Renal cortex interstitium (tissue), 15 donors: ENCODE results near the gene PYURF. TPM values are rescaled to one million over a fixed set of nuclear protein-coding genes. Genes with fewer than 3 reads are reported as not detected.

Experiments used
- DNase-seq, 11 donors: peaks; one replicate each; pipeline ENCODE4 v3.0.0-alpha.2; 2013; ENCODE audit warnings: low read depth in 9 of 11, low spot score in 4 of 11; ENCODE audit errors: extremely low read depth in 1 of 11
- long read RNA-seq, 16 experiments: transcript quantifications; one replicate each; lab custom pipeline, GENCODE V29; 2026
- polyA plus RNA-seq, 3 donors: library from polyadenylated mRNA; unstranded; fragments of 120-200 nt; gene quantifications; one replicate each; pipeline ENCODE4 v1.2.1, GENCODE V29; 2013; ENCODE audit not compliant: insufficient read length in 3 of 3

PYURF gene
- 100 to 1,000 TPM; 105 to 127 (median 119) TPM for polyA plus RNA-seq
- long read RNA-seq, donor 1, transcript PYURF-201 (2 exons, 1,361 nt) = major isoform, 76 of 76 reads
- long read RNA-seq, donor 1, partial matches to known transcripts = 0 of 76 reads
- long read RNA-seq, donor 1, other reads (novel, unspliced or antisense) = 0 of 76 reads
- long read RNA-seq, donor 2, transcript PYURF-201 (2 exons, 1,361 nt) = major isoform, 76 of 76 reads
- long read RNA-seq, donor 2, partial matches to known transcripts = 0 of 76 reads
- long read RNA-seq, donor 2, other reads (novel, unspliced or antisense) = 0 of 76 reads
- long read RNA-seq, donor 3, transcript PYURF-201 (2 exons, 1,361 nt) = major isoform, 144 of 144 reads
- long read RNA-seq, donor 3, partial matches to known transcripts = 0 of 144 reads
- long read RNA-seq, donor 3, other reads (novel, unspliced or antisense) = 0 of 144 reads
- long read RNA-seq, donor 4, transcript PYURF-201 (2 exons, 1,361 nt) = major isoform, 59 of 59 reads
- long read RNA-seq, donor 4, partial matches to known transcripts = 0 of 59 reads
- long read RNA-seq, donor 4, other reads (novel, unspliced or antisense) = 0 of 59 reads
- long read RNA-seq, donor 5 = 0 reads
- long read RNA-seq, donor 6, transcript PYURF-201 (2 exons, 1,361 nt) = major isoform, 68 of 68 reads
- long read RNA-seq, donor 6, partial matches to known transcripts = 0 of 68 reads
- long read RNA-seq, donor 6, other reads (novel, unspliced or antisense) = 0 of 68 reads
- long read RNA-seq, donor 7, transcript PYURF-201 (2 exons, 1,361 nt) = major isoform, 76 of 76 reads
- long read RNA-seq, donor 7, partial matches to known transcripts = 0 of 76 reads
- long read RNA-seq, donor 7, other reads (novel, unspliced or antisense) = 0 of 76 reads
- long read RNA-seq, donor 8 = 0 reads
- long read RNA-seq, donor 9, transcript PYURF-201 (2 exons, 1,361 nt) = major isoform, 80 of 80 reads
- long read RNA-seq, donor 9, partial matches to known transcripts = 0 of 80 reads
- long read RNA-seq, donor 9, other reads (novel, unspliced or antisense) = 0 of 80 reads
- long read RNA-seq, donor 10, transcript PYURF-201 (2 exons, 1,361 nt) = major isoform, 64 of 64 reads
- long read RNA-seq, donor 10, partial matches to known transcripts = 0 of 64 reads
- long read RNA-seq, donor 10, other reads (novel, unspliced or antisense) = 0 of 64 reads
- long read RNA-seq, donor 11, transcript PYURF-201 (2 exons, 1,361 nt) = major isoform, 61 of 61 reads
- long read RNA-seq, donor 11, partial matches to known transcripts = 0 of 61 reads
- long read RNA-seq, donor 11, other reads (novel, unspliced or antisense) = 0 of 61 reads
- long read RNA-seq, donor 12, transcript PYURF-201 (2 exons, 1,361 nt) = major isoform, 46 of 46 reads
- long read RNA-seq, donor 12, partial matches to known transcripts = 0 of 46 reads
- long read RNA-seq, donor 12, other reads (novel, unspliced or antisense) = 0 of 46 reads
- long read RNA-seq, donor 13 = 0 reads
- long read RNA-seq, donor 14, transcript PYURF-201 (2 exons, 1,361 nt) = major isoform, 98 of 98 reads
- long read RNA-seq, donor 14, partial matches to known transcripts = 0 of 98 reads
- long read RNA-seq, donor 14, other reads (novel, unspliced or antisense) = 0 of 98 reads
- long read RNA-seq, donor 15, transcript PYURF-201 (2 exons, 1,361 nt) = major isoform, 30 of 30 reads
- long read RNA-seq, donor 15, partial matches to known transcripts = 0 of 30 reads
- long read RNA-seq, donor 15, other reads (novel, unspliced or antisense) = 0 of 30 reads
- long read RNA-seq, donor 16, transcript PYURF-201 (2 exons, 1,361 nt) = major isoform, 190 of 190 reads
- long read RNA-seq, donor 16, partial matches to known transcripts = 0 of 190 reads
- long read RNA-seq, donor 16, other reads (novel, unspliced or antisense) = 0 of 190 reads

GRCh38 chr4:88523325-88524129, at the start of gene PYURF:
Gene PYURF, minus strand, starts transcription at chr4:88523776. Its CDS starts 76 bp downstream, at chr4:88523700.
- peak; percentile 73 to 90 (median 87) for DNase-seq

DNA sequence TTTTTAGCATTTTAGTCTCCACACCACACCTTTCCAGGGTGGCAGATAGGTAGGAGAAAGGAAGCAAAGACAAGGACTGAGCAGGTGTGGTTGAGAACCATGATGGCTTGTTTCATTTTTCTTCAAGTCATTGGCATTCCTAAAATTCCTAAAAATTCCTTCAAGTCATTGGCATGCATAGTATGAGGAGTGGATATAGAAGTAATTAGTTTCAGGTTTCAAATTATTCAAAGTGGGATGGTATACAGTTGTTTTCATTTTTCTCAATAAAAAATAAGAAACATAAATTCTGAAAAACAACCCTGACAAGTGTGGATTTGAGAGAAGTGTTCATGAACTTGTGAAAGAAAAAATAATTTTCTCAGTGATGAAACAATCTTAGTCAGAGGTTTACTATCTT, 46.4 kb upstream of the PYURF start:
- no peak for DNase-seq

DNA sequence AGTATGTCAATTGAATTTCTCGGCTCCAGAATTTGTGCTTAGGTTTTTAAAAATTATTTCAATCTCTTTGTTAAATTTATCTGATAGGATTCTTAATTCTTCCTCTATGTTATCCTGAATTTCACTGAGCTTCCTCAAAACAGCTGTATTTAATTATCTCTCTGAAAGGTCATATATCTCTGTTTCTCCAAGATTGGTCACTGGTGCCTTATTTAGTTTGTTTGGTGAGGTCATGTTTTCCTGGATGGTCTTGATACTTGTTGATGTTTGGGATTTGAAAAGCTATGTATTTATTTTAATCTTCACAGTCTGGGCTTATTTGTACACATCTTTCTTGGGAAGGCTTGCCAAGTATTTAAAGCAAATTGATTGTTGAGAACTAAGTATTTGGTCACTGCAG, 44.0 kb upstream of the PYURF start:
- no peak for DNase-seq

DNA sequence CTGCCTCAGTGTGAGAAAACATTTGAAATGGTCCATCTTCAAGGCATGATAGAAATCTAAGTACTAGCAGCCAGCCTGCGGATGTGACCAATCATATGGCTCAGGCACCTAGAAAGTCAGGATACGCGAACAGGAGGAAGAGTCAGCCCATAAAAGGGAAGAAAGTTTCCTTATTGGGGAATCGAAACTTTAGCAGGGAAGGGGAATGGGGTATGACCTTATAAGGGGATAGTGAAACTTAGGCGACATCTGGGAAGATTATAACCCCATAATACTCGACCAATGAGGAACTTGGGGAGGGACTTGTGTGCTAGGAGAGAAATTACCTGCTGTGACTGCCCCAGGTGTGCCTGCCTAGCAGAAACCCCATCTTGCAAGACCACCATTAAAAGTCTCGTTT, 26.2 kb upstream of the PYURF start:
- no peak for DNase-seq

DNA sequence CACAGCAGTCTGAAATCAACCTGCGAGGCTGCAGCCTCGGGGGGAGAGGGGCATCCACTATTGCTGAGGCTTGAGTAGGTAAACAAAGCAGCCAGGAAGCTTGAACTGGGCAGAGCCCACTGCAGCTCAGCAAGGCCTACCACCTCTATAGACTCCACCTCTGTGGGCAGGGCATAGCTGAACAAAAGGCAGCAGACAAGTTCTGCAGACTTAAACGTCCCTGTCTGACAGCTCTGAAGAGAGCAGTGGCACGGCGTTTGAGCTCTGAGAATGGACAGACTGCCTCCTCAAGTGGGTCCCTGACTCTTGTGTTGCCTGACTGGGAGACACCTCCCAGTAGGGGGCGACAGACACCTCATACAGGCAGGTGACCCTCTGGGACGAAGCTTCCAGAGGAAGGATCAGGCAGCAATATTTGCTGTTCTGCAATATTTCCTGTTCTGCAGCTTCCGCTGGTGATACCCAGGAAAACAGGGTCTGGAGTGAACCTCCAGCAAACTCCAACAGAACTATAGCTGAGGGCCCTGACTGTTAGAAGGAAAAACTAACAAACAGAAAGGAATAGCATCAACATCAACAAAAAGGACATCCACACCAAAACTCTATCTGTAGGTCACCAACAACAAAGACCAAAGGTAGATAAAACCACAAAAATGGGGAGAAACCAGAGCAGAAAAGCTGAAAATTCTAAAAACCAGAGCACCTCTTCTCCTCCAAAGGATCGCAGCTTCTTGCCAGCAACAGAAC, 15.9 kb upstream of the PYURF start:
- peak in 2 of 11 donors; percentile 10 to 19 for DNase-seq

- DNase-seq = no peak
These were observed 14.1 kb upstream of the PYURF start for GRCh38 chr4:88537709-88538108.

- DNase-seq = no peak
These were observed 11.6 kb upstream of the PYURF start for GRCh38 chr4:88535090-88535755.

- DNase-seq = no peak
These were observed 10.6 kb upstream of the PYURF start for GRCh38 chr4:88533937-88534750.

- DNase-seq = no peak
These were observed 9.7 kb upstream of the PYURF start for GRCh38 chr4:88533088-88533790.

- no peak for DNase-seq
These were observed 8.0 kb upstream of the PYURF start for GRCh38 chr4:88531549-88531948.

DNA sequence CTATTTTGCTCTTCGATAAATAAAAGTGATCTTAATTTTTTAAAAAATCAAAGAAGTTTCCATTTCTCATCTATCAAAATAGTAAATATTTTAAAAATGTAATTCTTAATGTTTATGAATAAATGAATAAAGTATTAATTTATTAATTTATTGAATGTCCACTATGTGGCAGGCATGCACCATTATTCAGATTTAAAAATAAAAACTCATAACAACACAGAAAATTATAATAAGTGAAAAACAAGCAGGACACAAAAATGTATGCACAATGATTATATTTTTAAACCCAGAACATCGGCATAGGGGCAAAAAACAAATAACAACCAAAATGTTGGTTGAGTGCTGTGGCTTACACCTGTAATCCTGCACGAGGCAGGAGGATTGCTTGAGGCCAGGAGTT, 5.3 kb upstream of the PYURF start:
- DNase-seq = no peak

- DNase-seq = no peak
These were observed 4.2 kb upstream of the PYURF start for GRCh38 chr4:88527787-88528186.

DNA sequence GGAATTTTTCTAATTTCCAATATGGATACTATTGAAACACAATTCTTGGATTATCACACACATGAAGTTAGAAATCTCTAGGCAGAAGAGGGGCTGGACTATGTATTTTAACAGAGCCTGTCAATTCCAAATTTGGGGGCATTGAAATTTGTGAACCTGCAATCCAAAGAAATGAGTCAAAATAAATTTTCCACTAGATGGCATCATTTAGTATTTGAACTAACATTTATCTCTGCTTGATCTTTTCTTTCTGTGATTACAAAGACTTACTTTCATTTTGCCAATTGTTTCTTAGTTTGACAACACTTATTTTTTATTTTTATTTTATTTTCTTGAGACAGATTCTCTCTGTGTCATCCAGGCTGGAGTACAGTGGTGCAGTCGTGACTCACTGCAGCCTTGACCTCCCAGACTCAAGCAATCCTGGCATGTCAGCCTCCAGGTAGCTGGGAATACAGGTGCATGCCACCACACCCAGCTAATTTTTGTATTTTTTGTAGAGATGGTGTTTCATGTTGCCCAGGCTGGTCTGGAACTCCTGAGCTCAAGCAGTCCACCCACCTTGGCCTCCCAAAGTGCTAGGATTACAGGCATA, 2.7 kb upstream of the PYURF start:
- DNase-seq = no peak

- DNase-seq = peak in 2 of 11 donors; percentile 1 to 11
These were observed 595 bp upstream of the PYURF start for GRCh38 chr4:88524171-88524570.
